H9 (cell line): Measurements from ENCODE around the gene LMX1A. TPM values are rescaled to one million over a fixed set of nuclear protein-coding genes. Genes with fewer than 3 reads are reported as not detected.

ENCODE experiments used
- DNase-seq: peaks from one replicate; pipeline ENCODE4 v3.0.0-alpha.2; 2017
- H2AFZ ChIP-seq: one replicate; pipeline ENCODE4 v1.6.1; 2013; ENCODE audit warnings: mild to moderate bottlenecking, low read length, control low read depth, moderate library complexity
- H2AK5ac ChIP-seq: 2 replicates; pipeline ENCODE4 v1.6.1; 2013; ENCODE audit warnings: low read length, control low read depth, mixed read lengths; ENCODE audit not compliant: insufficient read length
- H2BK120ac ChIP-seq: one replicate; pipeline ENCODE4 v1.6.1; 2013; ENCODE audit warnings: low read depth, mild to moderate bottlenecking, low read length, control low read depth, inconsistent platforms; ENCODE audit not compliant: poor library complexity, severe bottlenecking
- H2BK12ac ChIP-seq: 2 replicates; pipeline ENCODE4 v1.6.1; 2013; ENCODE audit warnings: low read length, control low read depth, mixed read lengths, low read depth; ENCODE audit not compliant: insufficient read length
- H2BK15ac ChIP-seq: 2 replicates; pipeline ENCODE4 v1.6.1; 2013; ENCODE audit warnings: low read depth, low read length, control low read depth
- H2BK20ac ChIP-seq: one replicate; pipeline ENCODE4 v1.6.1; 2013; ENCODE audit warnings: low read depth, mild to moderate bottlenecking, low read length, control low read depth, inconsistent platforms; ENCODE audit not compliant: poor library complexity, severe bottlenecking
- H2BK5ac ChIP-seq: 2 replicates; pipeline ENCODE4 v1.6.1; 2013; ENCODE audit warnings: low read length, control low read depth, mixed read lengths; ENCODE audit not compliant: insufficient read length
- H3K14ac ChIP-seq: 2 replicates; pipeline ENCODE4 v1.6.1; 2013; ENCODE audit warnings: low read length, control low read depth; ENCODE audit not compliant: insufficient read depth
- H3K18ac ChIP-seq: 2 replicates; pipeline ENCODE4 v1.6.1; 2013; ENCODE audit warnings: low read depth, mild to moderate bottlenecking, mixed read lengths, low read length, control low read depth; ENCODE audit not compliant: insufficient read length
- H3K23ac ChIP-seq: 2 replicates; pipeline ENCODE4 v1.6.1; 2013; ENCODE audit warnings: low read length, control low read depth, mixed read lengths, low read depth; ENCODE audit not compliant: insufficient read length
- H3K23me2 ChIP-seq: 2 replicates; pipeline ENCODE4 v1.6.1; 2013; ENCODE audit warnings: low read depth, mild to moderate bottlenecking, mixed read lengths, low read length, control low read depth; ENCODE audit not compliant: insufficient read length, poor library complexity, severe bottlenecking
- H3K27ac ChIP-seq: 2 replicates; pipeline ENCODE4 v1.5.1; 2013; ENCODE audit warnings: low read length, control low read depth, mixed read lengths, low read depth; ENCODE audit not compliant: insufficient read length
- H3K27me3 ChIP-seq: 2 replicates; pipeline ENCODE4 v1.6.1; 2013; ENCODE audit warnings: low read length, control low read depth, inconsistent platforms; ENCODE audit not compliant: insufficient read depth
- H3K4ac ChIP-seq: 2 replicates; pipeline ENCODE4 v1.6.1; 2013; ENCODE audit warnings: low read depth, mild to moderate bottlenecking, control low read depth, inconsistent platforms, low read length, moderate library complexity
- H3K4me1 ChIP-seq: 2 replicates; pipeline ENCODE4 v1.6.1; 2013; ENCODE audit warnings: low read length, control low read depth, inconsistent platforms; ENCODE audit not compliant: insufficient read depth
- H3K4me2 ChIP-seq: 2 replicates; pipeline ENCODE4 v1.6.1; 2013; ENCODE audit warnings: low read length, control low read depth, mixed read lengths; ENCODE audit not compliant: insufficient read length, insufficient read depth
- H3K56ac ChIP-seq: 2 replicates; pipeline ENCODE4 v1.6.1; 2013; ENCODE audit warnings: low read depth, mild to moderate bottlenecking, mixed read lengths, low read length, control low read depth; ENCODE audit not compliant: insufficient read length
- H3K79me1 ChIP-seq: 2 replicates; pipeline ENCODE4 v1.6.1; 2013; ENCODE audit warnings: low read depth, mild to moderate bottlenecking, moderate library complexity, low read length, control low read depth, inconsistent platforms; ENCODE audit not compliant: insufficient read depth, poor library complexity, severe bottlenecking
- H3K79me2 ChIP-seq: 2 replicates; pipeline ENCODE4 v1.6.1; 2013; ENCODE audit warnings: low read length, control low read depth, inconsistent platforms; ENCODE audit not compliant: insufficient read depth
- H3K9ac ChIP-seq: 2 replicates; pipeline ENCODE4 v1.6.1; 2013; ENCODE audit warnings: low read length, control low read depth, mixed read lengths; ENCODE audit not compliant: insufficient read length; ENCODE audit errors: extremely low read depth
- H3K9me3 ChIP-seq: one replicate; pipeline ENCODE4 v1.6.1; 2013; ENCODE audit warnings: low read depth, low read length, inconsistent platforms; ENCODE audit not compliant: control insufficient read depth
- H3T11ph ChIP-seq: one replicate; pipeline ENCODE4 v1.6.1; 2013; ENCODE audit warnings: mild to moderate bottlenecking, low read length, control low read depth, inconsistent platforms
- H4K20me1 ChIP-seq: one replicate; pipeline ENCODE4 v1.6.1; 2013; ENCODE audit not compliant: control insufficient read depth, insufficient read length, insufficient read depth
- H4K5ac ChIP-seq: 2 replicates; pipeline ENCODE4 v1.6.1; 2013; ENCODE audit warnings: low read depth, mild to moderate bottlenecking, mixed read lengths, low read length, control low read depth; ENCODE audit not compliant: insufficient read length
- H4K8ac ChIP-seq: replicated peaks from 2 replicates; pipeline ENCODE4 v1.6.1; 2013; ENCODE audit warnings: low read length, control low read depth, mixed read lengths, low read depth; ENCODE audit not compliant: insufficient read length
- H4K91ac ChIP-seq: 2 replicates; pipeline ENCODE4 v1.6.1; 2013; ENCODE audit warnings: low read depth, mild to moderate bottlenecking, moderate library complexity, mixed read lengths, low read length, control low read depth; ENCODE audit not compliant: insufficient read length
- H3K27ac Mint-ChIP-seq, 3 experiments: 2 replicates in 2 of 3; 3 replicates in 1 of 3; pipeline ENCODE4 v1.8.0; 2020 to 2021; ENCODE audit warnings: mixed read lengths in 3 of 3, mild to moderate bottlenecking in 1 of 3, moderate library complexity in 1 of 3
- H3K27me3 Mint-ChIP-seq: 2 replicates; pipeline ENCODE4 v1.8.0; 2021; ENCODE audit warnings: low read depth, mild to moderate bottlenecking, moderate library complexity, mixed read lengths
- H3K36me3 Mint-ChIP-seq, 3 experiments: 2 replicates in 2 of 3; 3 replicates in 1 of 3; pipeline ENCODE4 v1.8.0; 2020 to 2021; ENCODE audit warnings: low read depth in 3 of 3, mixed read lengths in 3 of 3; ENCODE audit not compliant: insufficient read depth in 1 of 3
- H3K4me1 Mint-ChIP-seq, 2 experiments: 2 replicates each; pipeline ENCODE4 v1.8.0; 2020; ENCODE audit warnings: mixed read lengths in 2 of 2
- H3K4me3 Mint-ChIP-seq, 2 experiments: 2 replicates in 1 of 2; 3 replicates in 1 of 2; pipeline ENCODE4 v1.8.0; 2020 to 2021; ENCODE audit warnings: mild to moderate bottlenecking in 2 of 2, mixed read lengths in 2 of 2, moderate library complexity in 1 of 2
- H3K9me3 Mint-ChIP-seq, 2 experiments: 2 replicates in 1 of 2; 3 replicates in 1 of 2; pipeline ENCODE4 v1.8.0; 2020; ENCODE audit warnings: mild to moderate bottlenecking in 2 of 2, mixed read lengths in 2 of 2, moderate library complexity in 1 of 2
- WGBS: extraction: QIAGEN DNeasy Blood & Tissue Kit; methylation state at CpG from one replicate; pipeline ENCODE4 v1.1.7; 2013; ENCODE audit warnings: missing lambda C conversion rate, low lambda C conversion rate, mixed read lengths; ENCODE audit not compliant: insufficient read length; ENCODE audit errors: extremely low coverage; 5-methylcytosine and 5-hydroxymethylcytosine counted together
- total RNA-seq: library from RNA; stranded (reverse); gene quantifications from 2 replicates; pipeline ENCODE4 v1.2.1, GENCODE V29; 2021
- TF ChIP-seq, protein P1 (sequence below): fragments of 200-600 bp; sonication (generic); conservative IDR thresholded peaks from 3 replicates; pipeline ENCODE4 v1.8.0; 2021; ENCODE audit warnings: antibody characterized with exemption, mild to moderate bottlenecking

The LMX1A gene
- total RNA-seq, 1 experiment from 2014 or later: not detected

- H3K14ac ChIP-seq: no peak overlapping the region
- no peak overlapping the region for H4K8ac ChIP-seq
- H3K27me3 ChIP-seq: no peaks in the 10 kb centered on the region
- no peak overlapping the region for H2BK20ac ChIP-seq
- no peak overlapping the region for H3K4ac ChIP-seq
- no peak overlapping the region for H3K56ac ChIP-seq
- H3K27ac ChIP-seq: no peak overlapping the region
- H3K79me2 ChIP-seq: no peaks in the 10 kb centered on the region
- TF ChIP-seq, protein P1, sequence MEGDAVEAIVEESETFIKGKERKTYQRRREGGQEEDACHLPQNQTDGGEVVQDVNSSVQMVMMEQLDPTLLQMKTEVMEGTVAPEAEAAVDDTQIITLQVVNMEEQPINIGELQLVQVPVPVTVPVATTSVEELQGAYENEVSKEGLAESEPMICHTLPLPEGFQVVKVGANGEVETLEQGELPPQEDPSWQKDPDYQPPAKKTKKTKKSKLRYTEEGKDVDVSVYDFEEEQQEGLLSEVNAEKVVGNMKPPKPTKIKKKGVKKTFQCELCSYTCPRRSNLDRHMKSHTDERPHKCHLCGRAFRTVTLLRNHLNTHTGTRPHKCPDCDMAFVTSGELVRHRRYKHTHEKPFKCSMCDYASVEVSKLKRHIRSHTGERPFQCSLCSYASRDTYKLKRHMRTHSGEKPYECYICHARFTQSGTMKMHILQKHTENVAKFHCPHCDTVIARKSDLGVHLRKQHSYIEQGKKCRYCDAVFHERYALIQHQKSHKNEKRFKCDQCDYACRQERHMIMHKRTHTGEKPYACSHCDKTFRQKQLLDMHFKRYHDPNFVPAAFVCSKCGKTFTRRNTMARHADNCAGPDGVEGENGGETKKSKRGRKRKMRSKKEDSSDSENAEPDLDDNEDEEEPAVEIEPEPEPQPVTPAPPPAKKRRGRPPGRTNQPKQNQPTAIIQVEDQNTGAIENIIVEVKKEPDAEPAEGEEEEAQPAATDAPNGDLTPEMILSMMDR: no peak
- peaks cover 7 to 8% of the 10 kb centered on the region in 2 experiments; a peak in 4 of 5 replicates for H3K9me3 Mint-ChIP-seq
- H3K4me1 ChIP-seq: no peaks in the 10 kb centered on the region
- peaks cover 6% of the 10 kb centered on the region for H3K9me3 ChIP-seq
- no peak overlapping the region for H2AFZ ChIP-seq
- no peak overlapping the region for H2BK12ac ChIP-seq
- WGBS: no CpG with 5 or more reads among the region's 2 CpGs
- no peak overlapping the region for H2AK5ac ChIP-seq
- H3K36me3 Mint-ChIP-seq: peaks cover 0 to 8% (median 0%) of the 10 kb centered on the region in 3 experiments; a peak in 3 of 7 replicates
- H3K23ac ChIP-seq: no peak overlapping the region
- no peak overlapping the region for H3K27ac Mint-ChIP-seq
- no peaks in the 10 kb centered on the region for H4K20me1 ChIP-seq
- H3K4me2 ChIP-seq: no peak overlapping the region
- no peak overlapping the region for H3K18ac ChIP-seq
- no peak overlapping the region for H4K5ac ChIP-seq
- H4K91ac ChIP-seq: no peak overlapping the region
- H2BK15ac ChIP-seq: no peak overlapping the region
- H3K27me3 Mint-ChIP-seq: peaks cover 30% of the 10 kb centered on the region
- peaks cover 0 to 12% of the 10 kb centered on the region in 2 experiments for H3K4me1 Mint-ChIP-seq
- no peaks in the 10 kb centered on the region for H3K79me1 ChIP-seq
- DNase-seq: no peak
- H3T11ph ChIP-seq: no peak overlapping the region
- no peak overlapping the region for H3K4me3 Mint-ChIP-seq
- no peak overlapping the region for H2BK5ac ChIP-seq
- H3K23me2 ChIP-seq: no peaks in the 10 kb centered on the region
- no peak overlapping the region for H3K9ac ChIP-seq
- H2BK120ac ChIP-seq: no peak overlapping the region
These were observed 43.9 kb downstream of the LMX1A start for GRCh38 chr1:165312591-165312990.
